Lower lobe of right lung (tissue), 2 donors: Measurements from ENCODE around the gene ZNRF3. TPM values are rescaled to one million over a fixed set of nuclear protein-coding genes. Genes with fewer than 3 reads are reported as not detected.
"Not testable (repeated sequence)": the region's sequence is repeated elsewhere in the genome, so short reads cannot be mapped to it uniquely, and the experiment has no call there.

Experiments used
- ATAC-seq, 2 donors: fragments of 200-7000 bp; cut with Tn5 transposase; one replicate each; pipeline ENCODE4 v1.9.1; 2020 to 2022; ENCODE audit warnings: mild to moderate bottlenecking in 2 of 2, moderate library complexity in 2 of 2
- DNase-seq: peaks from one replicate; pipeline ENCODE4 v3.0.0-alpha.2; 2020
- H3K27ac ChIP-seq: fragments of 200-600 bp; one replicate; pipeline ENCODE4 v1.8.0; 2022
- H3K27me3 ChIP-seq: fragments of 200-600 bp; one replicate; pipeline ENCODE4 v1.8.0; 2022; ENCODE audit warnings: low read depth
- H3K36me3 ChIP-seq: fragments of 200-600 bp; one replicate; pipeline ENCODE4 v1.8.0; 2022; ENCODE audit warnings: mild to moderate bottlenecking
- H3K4me1 ChIP-seq: fragments of 200-600 bp; one replicate; pipeline ENCODE4 v1.8.0; 2022
- H3K4me3 ChIP-seq: fragments of 200-600 bp; one replicate; pipeline ENCODE4 v1.8.0; 2022; ENCODE audit warnings: mild to moderate bottlenecking
- H3K9me3 ChIP-seq: fragments of 200-600 bp; one replicate; pipeline ENCODE4 v1.8.0; 2022
- intact Hi-C: fragments of 100-400 bp; cut with DNase I; formaldehyde crosslinking; loops from one replicate; pipeline ENCODE4 v1.11.0; 2022
- total RNA-seq: library from RNA; stranded (reverse); fragmentation: NEBNext Ultra II Directional; extraction: Animal tissue kit (Norgen Biotek cat#: 25700); gene quantifications from one replicate; pipeline ENCODE4 v1.2.1, GENCODE V29; 2021
- TF ChIP-seq, protein P1 (sequence below): fragments of 200-600 bp; IDR thresholded peaks from one replicate; pipeline ENCODE4 v1.8.0; 2022; ENCODE audit warnings: antibody characterized with exemption, mild to moderate bottlenecking
- donor health status: DM: no; HTN: yes; CAD: no; lungs with severe emphysema.

Gene ZNRF3
- total RNA-seq, 1 donor from 2014 or later = 11.3 TPM

DNA sequence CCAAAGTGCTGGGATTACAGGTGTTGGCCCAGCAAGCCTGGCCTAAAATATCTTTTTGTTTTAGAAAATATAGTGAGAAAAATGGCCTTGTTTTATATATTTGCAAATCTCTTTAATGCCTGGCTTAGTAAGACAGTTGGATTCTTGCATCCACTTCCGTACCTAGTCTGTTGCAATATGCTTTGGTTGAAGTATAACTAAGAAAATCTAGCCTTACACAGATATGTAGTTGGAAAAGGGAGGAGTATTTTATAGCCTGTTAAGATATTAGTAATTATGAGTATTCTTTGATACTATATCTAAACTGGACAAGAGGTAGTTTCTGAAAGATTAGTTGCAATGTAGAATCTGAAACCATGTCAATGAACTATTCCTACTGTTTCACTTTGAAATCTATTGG is 65.1 kb downstream of the ZNRF3 start:
- TF ChIP-seq, protein P1, sequence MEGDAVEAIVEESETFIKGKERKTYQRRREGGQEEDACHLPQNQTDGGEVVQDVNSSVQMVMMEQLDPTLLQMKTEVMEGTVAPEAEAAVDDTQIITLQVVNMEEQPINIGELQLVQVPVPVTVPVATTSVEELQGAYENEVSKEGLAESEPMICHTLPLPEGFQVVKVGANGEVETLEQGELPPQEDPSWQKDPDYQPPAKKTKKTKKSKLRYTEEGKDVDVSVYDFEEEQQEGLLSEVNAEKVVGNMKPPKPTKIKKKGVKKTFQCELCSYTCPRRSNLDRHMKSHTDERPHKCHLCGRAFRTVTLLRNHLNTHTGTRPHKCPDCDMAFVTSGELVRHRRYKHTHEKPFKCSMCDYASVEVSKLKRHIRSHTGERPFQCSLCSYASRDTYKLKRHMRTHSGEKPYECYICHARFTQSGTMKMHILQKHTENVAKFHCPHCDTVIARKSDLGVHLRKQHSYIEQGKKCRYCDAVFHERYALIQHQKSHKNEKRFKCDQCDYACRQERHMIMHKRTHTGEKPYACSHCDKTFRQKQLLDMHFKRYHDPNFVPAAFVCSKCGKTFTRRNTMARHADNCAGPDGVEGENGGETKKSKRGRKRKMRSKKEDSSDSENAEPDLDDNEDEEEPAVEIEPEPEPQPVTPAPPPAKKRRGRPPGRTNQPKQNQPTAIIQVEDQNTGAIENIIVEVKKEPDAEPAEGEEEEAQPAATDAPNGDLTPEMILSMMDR = no peak
- intact Hi-C loops = no loop called here
- Histone ChIP-seq H3K27ac (no peak overlapping the region), H3K4me3 (no peak overlapping the region), H3K9me3 (peaks cover 3% of the 10 kb centered on the region), H3K36me3 (no peaks in the 10 kb centered on the region), H3K27me3 (no peaks in the 10 kb centered on the region), H3K4me1 (peaks cover 46% of the 10 kb centered on the region)
- no peak for ATAC-seq
- no peak for DNase-seq

DNA sequence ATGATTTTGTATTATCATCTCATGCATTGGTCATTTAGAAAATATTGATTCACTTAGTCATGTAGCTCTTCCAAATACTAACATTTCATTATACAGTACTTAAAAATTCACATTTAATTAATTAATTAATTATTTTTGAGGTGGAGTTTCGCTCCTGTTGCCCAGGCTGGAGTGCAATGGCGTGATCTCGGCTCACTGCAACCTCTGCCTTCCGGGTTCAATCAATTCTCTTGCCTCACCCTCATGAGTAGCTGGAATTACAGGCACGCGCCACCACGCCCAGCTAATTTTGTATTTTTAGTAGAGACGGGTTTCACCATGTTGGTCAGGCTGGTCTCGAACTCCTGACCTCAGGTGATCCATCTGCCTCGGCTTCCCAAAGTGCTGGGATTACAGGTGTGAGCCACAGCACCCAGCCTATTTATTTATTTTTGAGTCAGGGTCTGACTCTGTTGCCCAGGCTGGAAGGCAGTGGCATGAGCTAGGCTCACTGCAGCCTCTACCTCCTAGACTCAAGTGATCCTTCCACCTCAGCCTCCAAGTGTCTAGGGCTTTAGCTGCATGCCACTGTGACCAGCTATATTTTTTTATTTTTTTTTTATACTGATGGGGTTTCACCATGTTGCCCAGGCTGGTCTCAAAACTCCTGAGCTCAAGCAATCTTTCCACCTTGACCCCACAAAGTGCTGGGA is 65.6 kb downstream of the ZNRF3 start:
- H3K27me3 ChIP-seq, ATAC-seq, H3K27ac ChIP-seq, H3K4me3 ChIP-seq, DNase-seq, H3K9me3 ChIP-seq, intact Hi-C loops, H3K36me3 ChIP-seq: not testable (repeated sequence)
- H3K4me1 ChIP-seq = peaks cover 40% of the 10 kb centered on the region

DNA sequence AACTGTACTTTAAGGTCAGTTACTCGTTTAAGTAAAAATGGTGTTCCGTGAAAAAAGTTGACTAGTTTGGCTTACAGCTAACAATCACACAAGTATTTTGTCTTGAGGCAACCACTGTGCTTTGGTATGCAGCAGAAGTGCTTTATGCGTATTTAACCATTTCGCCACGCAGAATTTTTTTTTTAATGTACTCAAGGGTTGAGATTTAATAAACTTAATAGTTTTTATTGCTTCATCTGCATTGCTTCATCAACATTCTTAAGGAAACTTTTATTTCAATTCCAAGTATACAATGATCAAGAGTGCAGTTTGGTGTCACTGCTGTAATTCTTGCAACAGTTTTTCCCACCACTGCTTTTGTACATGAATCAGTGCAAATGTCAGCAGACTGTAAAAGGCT is 66.4 kb downstream of the ZNRF3 start:
- no peak for DNase-seq
- Histone ChIP-seq H3K27me3 (no peaks in the 10 kb centered on the region), H3K9me3 (peaks cover 3% of the 10 kb centered on the region), H3K27ac (no peak overlapping the region), H3K36me3 (no peaks in the 10 kb centered on the region), H3K4me1 (peaks cover 39% of the 10 kb centered on the region), H3K4me3 (no peak overlapping the region)
- TF ChIP-seq, protein P1 = no peak
- ATAC-seq = peak in 1 of 2 donors; percentile 33
- intact Hi-C loops = no loop called here

DNA sequence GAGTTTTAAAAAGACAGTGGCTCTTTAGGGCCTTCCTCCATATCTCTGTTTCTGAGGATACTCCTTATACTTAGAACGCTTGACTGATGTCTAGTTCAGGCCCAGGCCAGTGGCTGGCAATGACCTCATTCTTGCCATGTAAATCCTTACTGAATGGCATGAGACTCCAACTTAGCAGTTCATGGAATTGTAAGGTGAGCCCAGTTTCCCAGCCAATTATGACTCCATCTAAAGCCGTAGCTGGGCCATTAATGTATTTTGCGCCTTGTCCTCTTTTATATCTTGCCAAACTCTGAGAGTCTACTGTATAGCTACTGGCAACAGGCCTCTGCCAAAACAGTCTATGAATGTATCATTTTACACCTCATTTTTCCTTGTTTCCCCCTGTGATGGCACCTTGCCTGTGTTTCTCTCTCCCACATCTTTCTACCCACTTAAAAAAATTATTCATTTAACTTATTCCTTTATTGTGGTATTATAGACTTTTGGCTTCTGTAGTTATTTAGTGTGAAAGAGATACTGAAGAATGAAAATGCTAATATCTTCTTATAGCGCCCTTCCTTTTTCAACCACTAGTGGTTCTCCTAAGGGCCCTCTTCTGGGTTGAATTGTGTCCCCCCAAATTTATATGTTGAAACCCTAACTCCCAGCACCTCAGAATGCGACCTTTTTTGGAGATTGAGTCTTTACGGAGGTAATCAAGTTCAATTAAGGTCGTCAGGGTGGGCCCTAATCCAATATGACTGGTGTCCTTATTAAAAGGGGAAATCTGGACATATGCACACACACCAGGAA is 67.4 kb downstream of the ZNRF3 start:
- H3K27me3 ChIP-seq = no peaks in the 10 kb centered on the region
- peaks cover 3% of the 10 kb centered on the region for H3K9me3 ChIP-seq
- H3K4me1 ChIP-seq = peaks cover 43% of the 10 kb centered on the region
- intact Hi-C loops = no loop called here
- ATAC-seq (no peak), DNase-seq (no peak)
- TF ChIP-seq, protein P1 = no peak
- H3K27ac ChIP-seq = no peak overlapping the region
- no peak overlapping the region for H3K4me3 ChIP-seq
- H3K36me3 ChIP-seq = no peaks in the 10 kb centered on the region

DNA sequence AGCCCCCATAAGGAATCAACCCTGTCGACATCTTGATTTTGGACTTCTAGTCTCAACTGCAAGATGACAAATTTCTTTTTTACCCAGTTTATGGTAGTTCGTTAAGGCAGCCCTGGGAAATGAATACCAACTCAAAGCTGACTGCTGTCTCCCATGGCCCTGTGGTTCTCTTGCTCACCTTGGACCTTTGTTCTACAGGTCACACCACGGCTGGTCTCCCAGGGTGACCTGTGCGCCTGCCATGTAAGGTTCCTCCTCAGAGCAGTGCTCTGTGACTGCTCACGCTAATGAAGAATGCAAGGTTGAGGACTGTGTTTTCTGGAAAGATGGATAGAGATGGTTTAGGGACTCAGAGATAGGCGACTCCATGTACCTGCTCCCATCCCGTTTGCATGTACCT is 68.2 kb downstream of the ZNRF3 start:
- no peaks in the 10 kb centered on the region for H3K36me3 ChIP-seq
- H3K4me3 ChIP-seq = no peak overlapping the region
- no peaks in the 10 kb centered on the region for H3K27me3 ChIP-seq
- TF ChIP-seq, protein P1 = no peak
- intact Hi-C loops = no loop called here
- ATAC-seq = no peak
- peaks cover 3% of the 10 kb centered on the region for H3K9me3 ChIP-seq
- no peak for DNase-seq
- no peak overlapping the region for H3K27ac ChIP-seq
- peaks cover 48% of the 10 kb centered on the region for H3K4me1 ChIP-seq

DNA sequence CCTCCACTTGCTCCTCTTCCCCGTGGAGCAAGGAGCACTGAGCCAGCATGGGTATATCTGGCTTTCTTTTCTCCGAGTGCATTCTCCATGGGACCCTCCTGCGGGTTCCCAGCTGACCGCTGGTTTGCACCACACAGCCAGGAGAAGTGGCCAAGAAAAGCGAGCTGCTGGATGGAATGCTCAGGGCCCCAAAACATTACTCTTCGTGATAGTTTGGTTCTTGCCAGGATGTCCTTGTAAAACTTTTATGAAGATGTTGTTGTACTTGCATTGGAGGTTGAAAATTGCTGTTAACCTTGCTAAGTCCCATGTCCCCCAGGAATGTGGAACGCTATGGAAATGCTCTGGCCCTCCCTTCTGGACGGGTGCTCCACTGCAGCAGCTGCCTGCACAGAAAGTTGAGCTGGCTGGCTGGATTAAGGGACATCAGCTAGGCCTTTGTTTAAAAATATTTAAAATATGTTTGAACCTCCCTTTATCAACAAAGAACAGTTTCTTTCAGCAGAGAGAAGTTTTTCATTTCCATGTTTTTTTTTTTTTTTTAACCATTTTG is 68.7 kb downstream of the ZNRF3 start:
- Histone ChIP-seq H3K4me1 (peaks cover 51% of the 10 kb centered on the region), H3K27me3 (no peaks in the 10 kb centered on the region), H3K9me3 (peaks cover 1% of the 10 kb centered on the region), H3K27ac (no peak overlapping the region), H3K36me3 (no peaks in the 10 kb centered on the region), H3K4me3 (no peak overlapping the region)
- peak in 1 of 2 donors; percentile 42 for ATAC-seq
- no peak for DNase-seq
- TF ChIP-seq, protein P1 = no peak
- intact Hi-C loops = no loop called here
